Stimulated activated CD8-positive, alpha-beta memory T cell treated with anti-CD3 and anti-CD28 coated beads, Interleukin-12 subunit alpha, Interleukin-12 subunit beta, amount 100 ng/mL, for 1 hour (primary cell): ENCODE measurements around the gene TCF12.
"Not testable (repeated sequence)": the region's sequence is repeated elsewhere in the genome, so short reads cannot be mapped to it uniquely, and the experiment has no call there.

Source experiments
- DNase-seq: peaks from one replicate; pipeline ENCODE4 v3.0.0-alpha.2; 2020; ENCODE audit warnings: low read depth

The TCF12 gene

DNA sequence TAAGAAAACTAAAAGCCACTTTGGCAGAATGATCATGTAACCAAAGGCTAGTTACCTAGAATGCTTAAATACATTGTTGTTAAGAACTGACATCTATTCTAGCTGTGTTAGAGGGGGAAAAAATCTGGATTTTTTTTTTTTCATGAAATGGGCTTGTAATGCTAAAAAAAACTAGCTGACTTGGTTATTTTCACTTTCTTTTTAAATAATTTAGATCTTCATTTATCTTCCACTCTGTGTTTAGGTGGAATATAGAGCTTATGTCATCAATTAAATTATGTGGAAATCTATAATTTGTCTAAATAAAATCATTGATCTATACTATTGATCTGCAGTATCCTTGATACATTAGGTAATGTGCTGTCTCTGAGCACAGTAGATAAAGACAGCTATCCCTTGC lies 217.4 kb downstream of the TCF12 start:
- DNase-seq, result no peak

GRCh38 chr15:57138349-57138788 lies 219.9 kb downstream of the TCF12 start:
- DNase-seq, result no peak

- no peak for DNase-seq
Observed at GRCh38 chr15:57143511-57144078, 225.2 kb downstream of the TCF12 start.

- no peak for DNase-seq
Observed at GRCh38 chr15:57144448-57144847, 226.0 kb downstream of the TCF12 start.

GRCh38 chr15:57146506-57147201 lies 228.2 kb downstream of the TCF12 start:
- DNase-seq, result no peak

DNA sequence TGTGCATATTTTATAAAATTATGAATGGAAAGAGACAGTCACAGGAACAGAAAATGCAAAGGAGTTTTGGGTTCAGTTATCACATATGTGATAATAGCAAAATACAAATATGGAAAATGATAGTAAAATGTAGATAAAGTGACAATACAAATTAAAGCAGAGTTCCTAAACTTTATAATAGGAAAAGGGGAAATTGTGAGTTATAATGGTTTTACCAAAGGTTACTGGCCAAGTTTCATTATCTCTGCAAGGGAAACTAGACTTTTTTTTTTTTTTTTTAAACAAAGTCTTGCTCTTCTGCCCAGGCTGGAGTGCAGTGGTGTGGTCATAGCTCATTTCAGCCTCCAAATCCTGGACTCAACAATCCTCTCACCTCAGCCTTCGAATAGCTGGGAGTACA lies 229.2 kb downstream of the TCF12 start:
- DNase-seq, result no peak

DNA sequence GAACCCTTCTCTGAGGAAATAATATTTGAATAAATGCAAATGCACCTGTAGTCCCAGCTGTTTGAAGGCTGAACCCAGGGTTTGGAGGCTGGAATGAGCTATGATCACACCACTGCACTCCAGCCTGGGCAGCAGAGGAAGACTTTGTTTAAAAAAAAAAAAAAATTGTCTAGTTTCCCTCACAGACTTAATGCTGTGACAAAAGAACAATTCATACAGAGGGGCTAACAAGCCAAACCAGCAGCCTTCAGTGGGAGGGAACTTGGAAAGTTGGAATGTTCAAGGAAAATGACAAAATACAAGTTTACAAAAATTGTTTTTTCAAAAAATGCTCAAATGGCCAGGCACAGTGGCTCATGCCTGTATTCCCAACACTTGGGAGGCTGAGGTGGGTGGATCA lies 229.8 kb downstream of the TCF12 start:
- DNase-seq, result no peak

- no peak for DNase-seq
Observed at GRCh38 chr15:57149196-57149595, 230.8 kb downstream of the TCF12 start.

- DNase-seq, result no peak
Observed at GRCh38 chr15:57150066-57150865, 231.8 kb downstream of the TCF12 start.

DNA sequence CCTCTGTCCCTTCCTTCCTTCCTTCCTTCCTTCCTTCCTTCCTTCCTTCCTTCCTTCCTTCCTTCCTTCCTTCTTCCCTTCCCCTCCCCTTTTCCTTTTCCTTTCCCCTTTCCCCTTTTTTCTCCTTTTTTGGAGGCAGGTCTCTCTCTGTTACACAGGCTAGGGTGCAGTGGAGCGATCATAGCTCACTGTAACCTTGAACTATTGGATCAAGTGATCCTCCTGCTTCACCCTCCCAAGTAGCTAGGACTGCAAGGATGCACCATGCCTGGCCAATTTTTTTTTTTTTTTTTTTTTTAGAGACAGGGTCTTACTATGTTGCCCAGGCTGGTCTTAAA lies 232.4 kb downstream of the TCF12 start:
- not testable (repeated sequence) for DNase-seq

DNA sequence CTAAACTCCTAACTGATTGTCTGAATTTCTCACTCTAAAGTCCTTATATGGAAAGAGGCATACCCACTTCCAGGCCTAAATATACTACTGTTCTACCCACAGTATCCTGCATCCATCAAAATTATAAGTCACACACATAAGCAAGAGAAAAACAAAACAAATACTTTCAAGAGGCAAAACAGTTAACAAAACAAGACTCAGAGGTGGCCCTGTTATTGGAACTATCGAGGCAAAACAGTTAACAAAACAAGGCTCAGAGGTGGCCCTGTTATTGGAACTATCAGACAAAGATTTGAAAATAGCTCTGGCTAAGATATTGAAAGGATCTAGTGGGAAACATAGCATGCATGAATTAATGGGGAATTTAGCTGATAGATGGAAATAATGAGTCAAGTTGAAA lies 233.7 kb downstream of the TCF12 start:
- DNase-seq, result no peak

- no peak for DNase-seq
Observed at GRCh38 chr15:57152666-57153539, 234.5 kb downstream of the TCF12 start.

DNA sequence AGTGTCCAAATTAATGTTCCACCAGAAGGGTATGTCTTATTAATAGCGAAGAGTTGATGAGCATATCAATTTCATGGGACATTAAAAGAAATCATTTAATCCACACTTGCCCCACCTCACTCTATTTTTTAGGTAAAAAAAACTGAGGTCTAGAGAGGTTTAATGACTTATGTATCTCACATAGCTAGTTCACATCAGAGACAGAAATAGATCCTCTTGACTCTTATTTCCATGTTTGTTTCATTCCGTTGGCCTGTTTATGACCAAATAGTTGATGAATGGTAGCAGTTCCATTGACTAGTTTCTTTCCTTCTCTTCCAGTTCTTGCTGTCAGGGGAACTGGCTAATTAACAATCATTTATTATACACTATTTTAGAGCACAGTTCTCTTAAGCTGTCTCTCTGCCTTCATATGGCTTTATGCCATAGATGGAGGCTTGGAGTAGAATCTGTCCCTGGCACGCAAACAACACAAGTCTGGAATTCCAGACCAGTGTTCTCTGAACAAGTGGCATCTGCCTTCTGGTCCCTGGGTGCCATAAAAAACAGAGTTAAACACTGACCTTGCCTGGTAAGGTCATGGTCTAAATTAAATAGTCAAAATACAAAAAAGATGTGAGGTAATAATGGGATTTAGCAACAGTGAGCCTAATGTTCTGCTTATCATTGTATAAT lies 237.9 kb downstream of the TCF12 start:
- DNase-seq, result no peak

- no peak for DNase-seq
Observed at GRCh38 chr15:57158589-57158988, 240.1 kb downstream of the TCF12 start.

DNA sequence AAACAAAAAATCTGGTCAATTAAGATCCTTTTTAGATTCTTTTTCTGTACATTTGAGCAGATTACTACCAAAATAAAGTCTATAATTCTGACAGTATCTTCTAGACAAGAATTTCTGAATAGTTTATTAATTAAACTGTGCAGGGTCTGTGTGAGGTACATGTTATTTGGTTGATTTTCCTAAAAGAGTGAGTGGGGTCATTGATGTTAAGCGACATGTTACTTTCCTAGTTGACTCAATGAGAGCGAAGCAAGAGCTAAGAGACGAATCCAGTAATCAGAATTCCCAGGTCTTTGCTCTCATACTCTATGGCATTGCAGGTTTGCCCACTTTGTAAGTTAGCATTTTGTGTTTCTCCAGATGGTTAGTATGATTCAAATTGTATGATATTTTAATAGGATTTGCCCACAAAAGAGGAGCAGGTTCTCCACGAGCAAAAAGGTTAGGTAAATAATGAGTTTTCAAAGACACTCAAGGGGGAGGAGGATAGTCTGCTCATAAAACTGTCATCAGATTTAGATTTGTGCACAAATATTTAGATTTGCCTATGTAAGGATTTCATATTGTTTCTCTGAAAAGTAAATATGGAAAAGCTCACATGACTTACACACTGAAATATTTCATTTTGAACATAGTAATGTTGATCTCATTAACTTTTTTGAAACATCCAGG lies 240.7 kb downstream of the TCF12 start:
- DNase-seq, result no peak

- no peak for DNase-seq
Observed at GRCh38 chr15:57159767-57160166, 241.3 kb downstream of the TCF12 start.

GRCh38 chr15:57160823-57161560 lies 242.5 kb downstream of the TCF12 start:
- no peak for DNase-seq

DNA sequence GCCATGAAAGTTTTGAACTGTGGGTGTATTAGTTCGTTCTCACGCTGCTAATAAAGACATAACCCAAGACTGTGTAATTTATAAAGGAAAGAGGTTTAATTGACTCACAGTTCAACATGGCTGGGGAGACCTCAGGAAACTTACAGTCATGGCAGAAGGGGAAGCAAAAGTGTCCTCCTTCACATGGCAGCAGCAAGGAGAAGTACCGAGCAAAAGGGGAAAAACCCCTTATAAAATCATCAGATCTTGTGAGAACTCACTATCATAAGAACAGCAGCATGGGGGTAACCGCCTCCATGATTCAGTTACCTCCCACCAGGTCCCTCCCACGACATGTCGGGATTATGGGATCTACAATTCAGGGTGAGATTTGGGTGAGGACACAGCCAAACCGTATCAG lies 245.8 kb downstream of the TCF12 start:
- not testable (repeated sequence) for DNase-seq

DNA sequence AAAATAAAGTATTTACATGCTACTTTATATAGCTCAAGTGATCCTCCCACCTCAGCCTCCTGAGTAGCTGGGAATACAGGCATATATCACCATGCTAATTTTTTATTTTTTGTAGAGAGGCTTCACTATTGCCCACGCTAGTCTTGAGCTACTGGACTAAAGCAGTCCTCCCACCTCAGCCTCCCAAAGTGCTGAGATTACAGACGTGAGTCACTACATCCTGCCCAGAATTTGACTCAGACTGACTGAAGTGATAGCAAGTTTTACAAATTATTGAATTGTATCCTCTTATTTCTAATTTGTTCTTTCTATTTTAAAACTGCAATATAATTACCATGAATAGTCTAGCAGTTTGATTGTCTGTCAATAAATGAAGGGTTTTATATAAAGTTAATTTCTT lies 247.5 kb downstream of the TCF12 start:
- DNase-seq, result no peak

GRCh38 chr15:57167821-57168395 lies 249.5 kb downstream of the TCF12 start:
- DNase-seq, result no peak
